ENCODE results near the gene PTPN13.

GRCh38 chr4:86825511-86825910 lies 231.4 kb downstream of the PTPN13 start:
- TF ChIP-seq, protein P1, sequence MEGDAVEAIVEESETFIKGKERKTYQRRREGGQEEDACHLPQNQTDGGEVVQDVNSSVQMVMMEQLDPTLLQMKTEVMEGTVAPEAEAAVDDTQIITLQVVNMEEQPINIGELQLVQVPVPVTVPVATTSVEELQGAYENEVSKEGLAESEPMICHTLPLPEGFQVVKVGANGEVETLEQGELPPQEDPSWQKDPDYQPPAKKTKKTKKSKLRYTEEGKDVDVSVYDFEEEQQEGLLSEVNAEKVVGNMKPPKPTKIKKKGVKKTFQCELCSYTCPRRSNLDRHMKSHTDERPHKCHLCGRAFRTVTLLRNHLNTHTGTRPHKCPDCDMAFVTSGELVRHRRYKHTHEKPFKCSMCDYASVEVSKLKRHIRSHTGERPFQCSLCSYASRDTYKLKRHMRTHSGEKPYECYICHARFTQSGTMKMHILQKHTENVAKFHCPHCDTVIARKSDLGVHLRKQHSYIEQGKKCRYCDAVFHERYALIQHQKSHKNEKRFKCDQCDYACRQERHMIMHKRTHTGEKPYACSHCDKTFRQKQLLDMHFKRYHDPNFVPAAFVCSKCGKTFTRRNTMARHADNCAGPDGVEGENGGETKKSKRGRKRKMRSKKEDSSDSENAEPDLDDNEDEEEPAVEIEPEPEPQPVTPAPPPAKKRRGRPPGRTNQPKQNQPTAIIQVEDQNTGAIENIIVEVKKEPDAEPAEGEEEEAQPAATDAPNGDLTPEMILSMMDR (IDR thresholded peaks at IDR 0.05) = no peak
- TF ChIP-seq POLR2AphosphoS5 (IDR thresholded peaks at IDR 0.05; ENCODE audit: insufficient read depth in 1 of 2, low read depth in 1 of 2) = no peak
